GM20431 (cell line): ENCODE measurements around the gene TTC28.

Experiments used
- in situ Hi-C: fragments of 300-500 bp; cut with MseI, MboI; formaldehyde crosslinking; loops from one replicate; pipeline ENCODE4 v1.15.0; 2020; ENCODE audit warnings: low sequenced_read_pairs; ENCODE audit not compliant: unreplicated experiment

Gene TTC28

DNA sequence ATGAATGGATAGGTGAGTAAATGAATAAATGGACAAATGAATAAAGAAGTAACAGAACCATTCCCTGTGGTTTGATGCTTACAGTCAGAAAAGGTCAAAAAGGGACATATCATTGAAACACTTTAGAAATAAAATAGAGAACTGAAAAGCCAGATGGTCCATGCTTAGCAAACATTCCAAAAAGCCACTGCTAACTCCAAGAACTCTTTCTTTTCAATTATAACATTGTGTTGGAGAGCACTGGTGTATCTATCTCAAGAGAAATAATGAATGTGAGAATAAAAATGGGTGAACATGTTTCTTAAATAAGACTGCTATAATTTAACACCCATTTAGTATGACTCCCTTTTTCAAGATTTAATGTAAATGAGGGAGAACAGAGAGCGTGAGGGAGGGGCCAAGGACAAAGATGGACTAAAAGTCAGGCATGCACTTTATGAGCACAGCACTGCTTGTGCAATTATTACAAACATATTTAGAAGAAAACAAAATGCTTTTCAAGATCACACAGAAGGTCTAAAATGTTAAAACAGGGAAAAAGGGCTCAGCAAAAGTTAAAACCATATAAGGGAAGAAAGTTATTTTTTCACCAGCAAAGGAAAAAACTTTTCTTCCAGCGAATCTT lies 536.3 kb downstream of the TTC28 start:
- in situ Hi-C loops, result no loop called here

DNA sequence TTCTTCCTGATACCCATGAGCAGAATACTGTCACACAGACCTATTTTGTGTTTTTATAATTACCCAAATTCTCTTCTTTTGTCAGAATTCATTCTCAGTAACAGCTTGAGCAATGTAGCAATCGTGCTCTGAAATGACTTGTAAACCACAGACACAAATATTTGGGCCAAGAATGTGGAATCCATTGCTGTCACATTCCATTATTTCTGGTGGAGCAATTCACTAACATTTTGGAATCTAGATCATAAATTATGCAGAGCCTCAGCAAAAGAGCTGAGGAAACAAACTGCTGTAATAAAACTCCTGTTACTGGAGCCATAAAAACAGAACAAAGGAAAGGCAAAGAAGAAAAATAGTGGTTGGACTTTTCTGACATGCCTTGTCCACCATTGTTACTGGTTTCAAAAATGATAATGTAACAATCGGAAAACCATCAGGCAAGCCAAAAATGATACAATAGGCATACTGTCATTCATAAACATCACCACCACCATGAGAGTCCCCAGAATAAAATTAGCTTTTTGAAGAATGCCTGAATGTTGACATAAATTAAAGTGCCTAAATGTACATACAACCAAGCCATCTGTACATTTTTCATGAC lies 537.2 kb downstream of the TTC28 start:
- in situ Hi-C loops, result no loop called here

DNA sequence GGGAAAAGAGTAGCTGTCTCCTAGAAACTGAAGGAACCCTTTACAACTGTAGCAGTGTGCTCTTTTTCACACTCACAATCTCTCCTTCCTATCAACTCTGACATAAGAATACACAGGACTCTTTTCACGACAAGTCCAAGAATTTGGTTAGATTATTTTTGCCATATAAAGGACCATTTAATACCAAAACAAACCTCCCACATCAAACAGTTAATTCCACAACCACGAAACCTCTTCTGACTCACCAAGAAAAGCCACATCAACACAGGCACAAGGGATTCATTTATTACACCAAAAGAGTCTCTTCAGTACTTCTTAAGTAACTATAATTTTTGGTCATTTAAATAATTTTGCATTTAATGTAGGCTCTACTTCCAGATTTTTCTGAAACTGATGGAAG lies 538.0 kb downstream of the TTC28 start:
- in situ Hi-C loops, result no loop called here

- in situ Hi-C loops, result no loop called here
Measured at GRCh38 chr22:28139961-28140360, 539.7 kb downstream of the TTC28 start.

GRCh38 chr22:28139516-28139915 lies 540.1 kb downstream of the TTC28 start:
- in situ Hi-C loops, result no loop called here

DNA sequence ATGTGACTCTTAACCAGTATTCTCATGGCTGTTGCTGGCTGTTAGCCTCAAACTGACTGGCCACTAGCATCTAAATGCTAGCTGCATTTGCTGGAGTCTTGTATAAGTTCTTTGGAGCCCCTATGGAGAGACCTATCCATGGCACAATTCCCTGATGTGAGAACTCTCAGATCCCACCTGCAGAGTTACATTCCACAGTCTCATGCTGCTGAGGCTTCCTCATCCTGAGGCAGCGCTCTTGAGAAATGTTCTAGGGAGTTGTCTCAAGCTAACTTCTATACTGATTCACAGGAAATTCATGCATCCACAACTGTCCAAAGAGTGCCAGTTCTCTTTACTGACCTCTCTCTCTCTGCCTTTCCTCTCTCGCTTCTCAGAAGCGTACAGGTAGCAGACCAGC lies 542.6 kb downstream of the TTC28 start:
- in situ Hi-C loops, result no loop called here

DNA sequence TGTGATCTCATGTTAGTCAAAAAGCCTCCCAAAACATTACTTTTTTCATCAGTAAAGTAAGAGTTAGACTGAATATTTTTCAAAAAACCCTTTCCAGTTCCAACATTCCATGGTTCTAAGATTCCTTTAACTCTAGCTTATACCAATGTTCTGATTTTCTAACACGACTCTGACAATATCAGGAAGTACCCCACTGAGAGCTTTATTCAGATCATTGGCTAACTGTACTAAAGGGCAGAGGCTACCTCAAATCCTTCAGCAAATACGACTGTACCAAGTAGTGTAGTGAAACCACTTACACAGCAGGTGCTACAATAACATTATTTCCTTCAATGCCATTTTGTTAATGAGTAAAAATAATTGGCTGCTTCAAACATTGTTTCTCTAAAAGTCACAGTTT lies 547.2 kb downstream of the TTC28 start:
- in situ Hi-C loops, result no loop called here

- in situ Hi-C loops, result no loop called here
Measured at GRCh38 chr22:28129319-28129962, 550.2 kb downstream of the TTC28 start.

- in situ Hi-C loops, result no loop called here
Measured at GRCh38 chr22:28128827-28129226, 550.8 kb downstream of the TTC28 start.

DNA sequence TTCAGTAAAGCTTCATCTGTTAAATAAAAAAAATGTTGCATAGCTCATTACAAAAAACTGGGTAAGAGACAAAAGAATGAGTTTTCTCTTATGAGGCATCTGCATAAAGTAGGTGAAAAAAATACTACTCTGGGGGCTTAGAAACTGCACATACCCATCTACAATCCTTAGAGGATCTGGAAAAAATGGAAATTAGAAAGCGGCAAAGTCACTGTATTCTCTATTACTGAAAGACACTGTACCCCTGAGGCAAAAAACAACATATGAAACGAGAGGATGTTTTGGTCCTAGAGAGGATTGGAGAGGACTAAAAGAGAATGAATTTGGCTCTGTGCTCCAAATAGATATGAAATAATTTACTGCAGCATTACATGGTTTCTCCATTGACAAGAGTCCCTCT lies 553.8 kb downstream of the TTC28 start:
- in situ Hi-C loops, result no loop called here

DNA sequence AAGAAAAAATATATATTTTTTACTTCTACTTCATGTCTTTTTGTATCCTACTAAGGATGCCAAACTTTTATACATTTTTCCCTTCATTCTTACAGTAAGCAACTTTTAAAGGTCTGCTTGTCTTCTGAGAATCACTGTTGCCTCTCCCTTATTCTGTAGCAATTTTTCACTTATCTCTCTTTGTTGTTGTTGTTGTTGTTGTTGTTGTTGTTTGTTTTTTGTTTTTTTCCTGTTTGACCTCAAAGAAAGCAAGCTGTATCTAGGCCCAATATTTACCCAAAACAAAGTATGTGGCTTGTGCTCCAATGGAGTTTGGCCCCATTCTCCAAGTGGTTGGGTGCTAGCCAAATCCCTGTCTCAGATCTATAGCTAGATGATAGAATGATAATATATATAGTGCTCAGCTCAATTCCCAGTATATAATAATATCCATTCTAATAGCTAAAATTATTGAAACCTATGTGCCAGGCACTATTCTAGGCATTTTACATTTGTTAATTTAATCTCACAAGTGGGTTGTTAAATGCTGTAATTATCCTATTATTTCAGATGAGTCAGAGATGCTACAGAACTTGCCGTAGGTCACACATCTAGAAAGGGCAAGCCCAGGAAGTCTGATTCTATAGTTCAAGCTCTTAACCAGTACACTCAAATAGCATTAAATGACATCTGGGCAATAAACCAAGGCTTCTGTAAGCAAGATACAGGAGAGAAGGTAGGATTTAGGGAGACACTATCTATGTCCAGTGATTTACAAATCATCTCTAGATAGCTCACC lies 555.5 kb downstream of the TTC28 start:
- in situ Hi-C loops, result no loop called here

GRCh38 chr22:28120691-28121592 lies 558.7 kb downstream of the TTC28 start:
- in situ Hi-C loops, result no loop called here

DNA sequence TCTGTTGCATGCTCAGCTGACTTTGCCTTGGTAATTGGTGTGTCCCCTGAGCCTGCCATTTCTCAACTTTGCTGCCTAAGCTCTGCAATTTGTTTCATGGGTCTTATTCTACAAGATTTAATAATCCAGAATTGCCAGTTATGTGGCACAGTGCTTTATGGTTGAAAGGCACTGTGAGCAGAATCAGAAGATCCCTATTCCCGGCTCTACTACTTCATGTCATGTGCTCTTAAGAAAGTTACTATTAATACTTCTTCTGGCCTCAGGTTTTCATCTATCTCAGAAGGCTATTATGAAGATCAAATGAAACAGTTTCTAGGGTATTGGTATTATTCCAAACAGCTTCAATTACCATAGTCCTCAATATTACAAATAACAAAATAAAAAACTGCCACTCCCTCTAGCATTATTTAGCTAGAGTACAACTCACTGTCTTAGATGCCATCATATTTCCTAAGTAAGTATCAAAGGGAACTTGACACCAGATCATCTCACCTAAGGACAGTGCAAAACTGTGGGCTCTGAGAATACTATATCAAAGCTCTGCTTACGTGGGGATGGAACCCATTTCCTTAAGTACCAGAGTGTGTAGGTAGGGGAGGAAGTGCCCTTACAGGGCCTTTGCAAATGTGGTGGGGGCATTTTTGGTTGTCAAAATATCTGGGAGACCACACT lies 560.5 kb downstream of the TTC28 start:
- in situ Hi-C loops, result no loop called here

DNA sequence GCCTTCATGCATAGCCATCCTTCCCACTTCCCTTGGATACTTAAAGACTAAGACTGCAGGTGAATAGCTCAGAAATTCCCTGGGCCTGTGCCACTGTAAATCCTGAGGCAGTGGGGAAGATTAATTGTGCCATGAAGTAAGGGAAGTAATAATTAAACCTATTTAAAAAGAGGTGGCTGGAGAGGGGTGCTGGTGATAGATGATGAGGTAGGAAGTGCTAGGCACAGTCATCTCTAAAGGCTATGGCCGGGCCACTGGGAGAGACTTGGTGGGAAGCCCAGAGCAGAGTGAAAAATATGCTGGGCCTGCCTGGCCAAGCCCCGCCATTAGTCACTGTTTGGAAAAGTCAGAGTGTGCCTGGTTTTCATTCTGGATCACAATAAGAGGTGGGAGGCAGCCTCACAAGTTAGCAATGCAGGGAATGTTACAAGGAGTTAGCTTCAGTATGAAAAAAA lies 563.4 kb downstream of the TTC28 start:
- in situ Hi-C loops, result no loop called here

DNA sequence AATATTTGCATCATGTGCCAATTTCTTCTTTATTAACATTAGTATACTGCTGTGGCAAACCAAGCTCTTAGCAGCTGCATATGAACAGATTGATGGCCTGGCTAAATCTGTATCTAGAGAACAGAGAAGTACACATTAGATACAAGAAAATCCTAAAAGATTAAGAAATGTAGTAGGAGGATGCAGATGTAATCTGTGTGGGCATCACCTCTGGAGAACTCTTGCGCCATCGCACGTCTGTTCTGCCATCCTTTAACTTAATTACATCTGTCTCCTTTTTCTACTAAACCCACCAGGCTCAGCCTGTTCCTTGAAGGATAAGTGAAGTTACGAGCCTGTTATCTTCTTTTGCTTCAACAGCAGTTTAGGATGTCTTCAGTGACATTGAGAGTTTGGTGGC lies 564.2 kb downstream of the TTC28 start:
- in situ Hi-C loops, result no loop called here

DNA sequence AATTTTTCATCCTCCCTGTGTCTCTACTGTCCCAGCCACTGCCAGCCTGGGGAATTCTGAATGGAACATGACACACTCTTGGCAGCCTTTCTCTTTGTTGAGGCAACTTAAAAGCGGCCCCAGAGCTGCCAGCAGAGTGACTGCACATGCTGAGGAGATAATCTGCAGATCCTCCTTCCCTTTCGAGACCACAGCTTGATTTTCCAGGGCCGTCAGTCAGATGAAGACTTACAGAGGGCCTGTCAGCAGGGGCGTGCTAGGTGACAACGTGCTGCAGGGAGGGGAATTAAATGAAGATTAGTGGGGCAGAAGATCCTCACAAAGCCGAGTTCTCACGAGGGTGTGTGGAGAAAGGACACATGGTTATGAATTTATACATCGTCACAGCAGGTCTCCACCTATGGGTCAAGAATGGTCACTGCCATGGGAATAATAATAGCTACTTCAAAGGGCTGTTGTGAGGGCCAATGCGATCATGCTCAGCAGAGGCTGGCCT lies 567.0 kb downstream of the TTC28 start:
- in situ Hi-C loops, result no loop called here

DNA sequence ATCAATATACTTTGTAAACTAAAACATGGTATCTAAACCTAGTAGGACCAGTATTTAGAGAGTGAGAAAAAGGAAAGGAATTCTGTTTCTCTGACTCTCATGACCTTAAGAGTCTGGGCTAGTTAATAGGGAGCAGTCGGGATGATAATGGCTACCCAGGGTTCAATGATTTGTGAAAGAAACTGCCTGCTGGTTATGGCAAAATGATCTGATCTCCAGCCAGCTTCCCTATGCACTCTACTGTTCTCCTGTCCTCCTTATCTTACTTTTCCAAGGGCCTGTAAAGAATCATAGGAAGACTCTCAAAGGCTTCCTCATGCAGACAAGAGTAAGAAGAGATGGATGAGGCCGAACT lies 567.5 kb downstream of the TTC28 start:
- in situ Hi-C loops, result no loop called here

GRCh38 chr22:28111501-28112189 lies 568.0 kb downstream of the TTC28 start:
- in situ Hi-C loops, result no loop called here

- in situ Hi-C loops, result no loop called here
Measured at GRCh38 chr22:28108851-28109250, 570.8 kb downstream of the TTC28 start.
